ENCODE data around the gene ARHGAP28. TPM values are rescaled to one million over a fixed set of nuclear protein-coding genes. Genes with fewer than 3 reads are reported as not detected.
"Not testable (repeated sequence)": the region's sequence is repeated elsewhere in the genome, so short reads cannot be mapped to it uniquely, and the experiment has no call there.

Gene ARHGAP28
- total RNA-seq, 2 experiments from 2014 or later, result not detected

DNA sequence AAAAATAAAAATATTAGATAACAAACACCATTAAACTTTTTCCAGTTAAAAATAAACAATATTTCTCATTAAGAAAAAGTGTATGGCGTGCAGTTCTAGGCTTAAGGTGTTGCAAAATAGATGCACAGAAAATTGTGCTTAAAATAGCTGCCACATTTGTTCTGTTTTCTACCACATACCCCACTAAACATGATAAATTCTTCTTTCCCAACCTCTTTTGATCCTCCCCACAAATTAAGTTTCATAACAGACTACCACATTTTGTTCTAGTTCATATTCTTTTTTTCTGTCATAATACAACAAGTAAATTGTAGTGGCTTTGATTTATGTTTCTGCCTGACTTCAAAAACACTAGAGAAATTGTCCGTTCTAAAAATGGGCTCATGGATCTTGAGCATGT, 64.5 kb downstream of the ARHGAP28 start:
- POLR2A ChIA-PET, result no interaction called here
- Mint-ChIP-seq H3K4me1 (no peaks in the 10 kb centered on the region), H3K36me3 (no peaks in the 10 kb centered on the region), H3K27me3 (no peaks in the 10 kb centered on the region), H3K4me3 (no peak overlapping the region), H3K9me3 (peaks cover 1% of the 10 kb centered on the region), H3K27ac (no peak overlapping the region)
- no peak for DNase-seq
- ATAC-seq (ENCODE audit: low read depth), result no peak

- Mint-ChIP-seq H3K27me3 (no peaks in the 10 kb centered on the region), H3K27ac (no peak overlapping the region), H3K4me3 (no peak overlapping the region), H3K9me3 (peaks cover 7% of the 10 kb centered on the region), H3K4me1 (no peaks in the 10 kb centered on the region), H3K36me3 (no peaks in the 10 kb centered on the region)
- DNase-seq (no peak), ATAC-seq (ENCODE audit: low read depth) (no peak)
- POLR2A ChIA-PET, result no interaction called here
Measured at GRCh38 chr18:6795307-6795706, 65.8 kb downstream of the ARHGAP28 start.

- peaks cover 8% of the 10 kb centered on the region for H3K9me3 Mint-ChIP-seq
- no peak overlapping the region for H3K4me3 Mint-ChIP-seq
- DNase-seq (no peak), ATAC-seq (ENCODE audit: low read depth) (no peak)
- H3K27ac Mint-ChIP-seq, result no peak overlapping the region
- POLR2A ChIA-PET, result no interaction called here
- no peaks in the 10 kb centered on the region for H3K4me1 Mint-ChIP-seq
- H3K36me3 Mint-ChIP-seq, result no peaks in the 10 kb centered on the region
- no peaks in the 10 kb centered on the region for H3K27me3 Mint-ChIP-seq
Measured at GRCh38 chr18:6796511-6796910, 67.0 kb downstream of the ARHGAP28 start.

GRCh38 chr18:6797171-6797570, 67.7 kb downstream of the ARHGAP28 start:
- Mint-ChIP-seq H3K9me3 (peaks cover 8% of the 10 kb centered on the region), H3K4me3 (no peak overlapping the region), H3K27ac (no peak overlapping the region), H3K27me3 (no peaks in the 10 kb centered on the region), H3K4me1 (no peaks in the 10 kb centered on the region), H3K36me3 (no peaks in the 10 kb centered on the region)
- ATAC-seq (ENCODE audit: low read depth), result no peak
- no peak for DNase-seq
- POLR2A ChIA-PET, result no interaction called here

DNA sequence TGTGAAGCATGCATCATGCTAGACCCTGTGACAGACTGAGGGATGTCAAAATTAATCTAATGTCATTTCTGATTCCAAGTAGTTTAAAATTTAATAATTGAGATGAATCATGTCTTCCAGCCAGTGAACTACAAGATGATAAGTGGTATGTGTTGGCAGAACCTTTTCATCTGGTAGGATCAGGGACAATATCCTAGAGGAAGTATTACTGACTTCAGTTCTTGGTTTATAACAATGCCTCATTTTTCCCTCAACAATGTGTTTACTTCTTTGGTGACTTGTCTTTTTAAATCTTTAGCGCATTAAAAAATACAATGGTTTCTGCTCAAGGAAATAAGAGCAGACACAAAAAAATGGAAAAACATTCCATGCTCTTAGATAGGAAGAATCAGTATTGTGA, 69.4 kb downstream of the ARHGAP28 start:
- no peak overlapping the region for H3K27ac Mint-ChIP-seq
- DNase-seq, result no peak
- POLR2A ChIA-PET, result no interaction called here

DNA sequence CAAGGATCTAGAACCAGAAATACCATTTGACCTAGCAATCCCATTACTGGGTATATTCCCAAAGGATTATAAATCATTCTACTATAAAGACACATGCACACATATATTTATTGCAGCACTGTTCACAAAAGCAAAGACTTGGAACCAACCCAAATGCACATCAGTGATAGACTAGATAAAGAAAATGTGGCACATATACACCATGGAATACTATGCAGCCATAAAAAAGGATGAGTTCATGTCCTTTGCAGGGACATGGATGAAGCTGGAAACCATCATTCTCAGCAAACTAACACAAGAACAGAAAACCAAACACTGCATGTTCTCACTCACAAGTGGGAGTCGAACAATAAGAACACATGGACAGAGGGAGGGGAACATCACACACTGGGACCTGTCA, 70.8 kb downstream of the ARHGAP28 start:
- H3K4me1 Mint-ChIP-seq; H3K27me3 Mint-ChIP-seq; H3K27ac Mint-ChIP-seq; POLR2A ChIA-PET; H3K4me3 Mint-ChIP-seq; DNase-seq; ATAC-seq (ENCODE audit: low read depth); H3K9me3 Mint-ChIP-seq; H3K36me3 Mint-ChIP-seq: not testable (repeated sequence)

More for the DNA sequence above, 69.4 kb downstream of the ARHGAP28 start:
- ATAC-seq (ENCODE audit: low read depth), result no peak
- no peak overlapping the region for H3K4me3 Mint-ChIP-seq
- H3K4me1 Mint-ChIP-seq, result no peaks in the 10 kb centered on the region
- H3K36me3 Mint-ChIP-seq, result no peaks in the 10 kb centered on the region
- peaks cover 9% of the 10 kb centered on the region for H3K9me3 Mint-ChIP-seq
- no peaks in the 10 kb centered on the region for H3K27me3 Mint-ChIP-seq

DNA sequence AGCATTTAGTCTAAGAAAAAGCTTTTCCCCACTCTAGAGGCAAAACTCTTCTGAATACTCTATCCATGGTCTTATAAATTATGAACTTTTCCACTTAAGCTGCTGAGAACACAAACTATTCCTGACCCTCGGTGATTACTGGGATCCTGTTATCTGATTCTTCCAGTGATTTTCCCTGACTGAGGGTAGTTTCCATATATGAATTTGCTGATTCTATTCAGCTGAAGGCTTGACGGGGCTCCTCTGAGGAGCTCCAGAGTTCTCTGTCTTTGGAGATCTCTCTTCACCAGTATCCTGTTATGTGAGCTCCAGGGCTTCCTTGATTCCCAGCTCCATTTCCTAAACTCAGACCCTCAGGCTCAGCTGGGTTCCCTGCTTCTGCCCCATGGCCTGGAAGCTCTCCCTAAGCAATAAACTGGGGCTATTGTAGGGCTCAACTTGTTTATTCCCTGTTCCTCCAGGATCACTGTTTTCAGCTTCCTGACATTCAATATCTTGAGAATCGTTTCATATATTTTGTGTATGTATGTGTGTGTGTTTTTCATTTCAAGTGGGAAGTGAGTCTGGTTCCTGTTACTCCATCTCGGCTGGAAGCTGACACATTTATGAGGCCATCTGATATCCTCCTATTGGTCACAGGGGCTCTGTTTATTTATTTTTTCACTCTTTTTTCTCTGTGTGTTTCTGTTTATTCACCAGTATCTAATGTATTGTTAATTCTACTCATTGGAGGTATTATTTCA, 78.2 kb downstream of the ARHGAP28 start:
- no peak for DNase-seq
- Mint-ChIP-seq H3K4me1 (no peaks in the 10 kb centered on the region), H3K36me3 (no peaks in the 10 kb centered on the region), H3K9me3 (peaks cover 2% of the 10 kb centered on the region), H3K4me3 (no peak overlapping the region), H3K27me3 (no peaks in the 10 kb centered on the region), H3K27ac (no peak overlapping the region)
- POLR2A ChIA-PET, result no interaction called here
- no peak for ATAC-seq (ENCODE audit: low read depth)

- Mint-ChIP-seq H3K9me3 (peaks cover 3% of the 10 kb centered on the region), H3K27ac (no peak overlapping the region), H3K4me1 (no peaks in the 10 kb centered on the region), H3K4me3 (no peak overlapping the region), H3K36me3 (no peaks in the 10 kb centered on the region), H3K27me3 (no peaks in the 10 kb centered on the region)
- POLR2A ChIA-PET, result no interaction called here
- ATAC-seq (ENCODE audit: low read depth) (no peak), DNase-seq (no peak)
Measured at GRCh38 chr18:6810191-6810590, 80.7 kb downstream of the ARHGAP28 start.

DNA sequence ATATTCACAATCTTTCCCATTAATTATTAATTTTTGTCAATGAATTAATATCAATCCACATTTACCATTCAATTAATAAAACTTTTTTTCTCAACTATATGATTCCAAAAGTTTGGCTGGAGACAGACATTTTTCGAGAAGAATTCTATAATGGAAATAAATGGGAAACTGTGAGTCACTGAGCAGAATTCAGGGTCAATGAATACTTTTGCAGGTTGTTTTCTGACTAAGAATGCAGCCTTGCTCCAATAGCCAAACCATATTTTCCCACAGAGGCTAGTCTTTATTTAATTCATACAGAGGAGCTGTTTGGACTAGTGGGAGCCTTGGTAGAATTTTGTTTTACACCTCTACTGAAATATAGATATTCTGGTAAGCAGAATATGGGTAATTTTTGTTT, 82.3 kb downstream of the ARHGAP28 start:
- Mint-ChIP-seq H3K36me3 (no peaks in the 10 kb centered on the region), H3K9me3 (peaks cover 3% of the 10 kb centered on the region), H3K27ac (no peak overlapping the region), H3K27me3 (no peaks in the 10 kb centered on the region), H3K4me1 (no peaks in the 10 kb centered on the region), H3K4me3 (no peak overlapping the region)
- POLR2A ChIA-PET, result no interaction called here
- DNase-seq (no peak), ATAC-seq (ENCODE audit: low read depth) (no peak)

- H3K27ac Mint-ChIP-seq, result no peak overlapping the region
- H3K9me3 Mint-ChIP-seq, result peaks cover 2% of the 10 kb centered on the region
- no peaks in the 10 kb centered on the region for H3K4me1 Mint-ChIP-seq
- no peaks in the 10 kb centered on the region for H3K27me3 Mint-ChIP-seq
- H3K36me3 Mint-ChIP-seq, result no peaks in the 10 kb centered on the region
- POLR2A ChIA-PET, result no interaction called here
- H3K4me3 Mint-ChIP-seq, result no peak overlapping the region
- ATAC-seq (ENCODE audit: low read depth) (no peak), DNase-seq (no peak)
Measured at GRCh38 chr18:6814882-6815425, 85.4 kb downstream of the ARHGAP28 start.

DNA sequence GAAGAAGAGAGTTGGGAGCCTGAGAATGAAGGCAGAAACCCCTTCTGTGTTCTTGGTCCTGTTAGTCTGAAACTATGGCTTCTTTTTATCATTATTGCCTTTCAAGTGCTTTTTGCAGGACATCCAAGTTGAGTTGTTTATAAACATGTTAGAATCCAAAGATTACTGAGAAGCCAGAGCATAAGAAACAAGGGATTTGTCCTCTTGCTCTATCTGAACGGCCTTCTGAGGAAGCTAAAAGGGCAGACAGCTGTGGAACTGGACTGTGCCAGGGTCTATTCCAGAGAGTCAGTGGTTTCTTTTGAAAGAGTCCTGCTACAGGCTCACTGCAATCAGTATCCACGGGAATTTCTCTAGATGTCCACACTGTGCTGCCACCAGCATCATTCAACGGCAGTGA, 86.6 kb downstream of the ARHGAP28 start:
- no peak overlapping the region for H3K27ac Mint-ChIP-seq
- H3K27me3 Mint-ChIP-seq, result no peaks in the 10 kb centered on the region
- no peak overlapping the region for H3K4me3 Mint-ChIP-seq
- ATAC-seq (ENCODE audit: low read depth) (no peak), DNase-seq (no peak)
- H3K36me3 Mint-ChIP-seq, result no peaks in the 10 kb centered on the region
- peaks cover 2% of the 10 kb centered on the region for H3K9me3 Mint-ChIP-seq
- H3K4me1 Mint-ChIP-seq, result no peaks in the 10 kb centered on the region
- POLR2A ChIA-PET, result no interaction called here

DNA sequence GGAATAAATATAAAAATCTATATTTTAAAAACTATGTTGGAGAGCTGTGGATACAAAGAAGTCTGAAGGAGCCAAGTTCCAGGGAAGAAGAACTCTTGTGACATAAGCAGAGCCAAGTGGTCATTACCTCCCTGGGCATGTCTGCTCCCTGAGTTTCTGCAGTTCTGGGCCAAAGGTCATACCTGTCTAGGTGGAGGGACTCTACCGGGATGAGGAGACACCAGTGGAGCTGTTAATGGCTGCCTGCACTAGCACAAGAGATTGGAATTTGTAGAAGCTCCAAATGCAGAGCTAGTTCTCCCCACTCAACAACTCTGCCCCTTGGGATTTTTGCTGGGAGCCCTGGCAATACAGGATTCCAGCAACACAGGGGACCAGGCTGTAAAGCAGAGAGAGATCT, 89.8 kb downstream of the ARHGAP28 start:
- no peak overlapping the region for H3K4me3 Mint-ChIP-seq
- DNase-seq, result no peak

GRCh38 chr18:6820314-6820713, 90.8 kb downstream of the ARHGAP28 start:
- Mint-ChIP-seq H3K27ac (no peak overlapping the region), H3K36me3 (no peaks in the 10 kb centered on the region), H3K9me3 (no peaks in the 10 kb centered on the region), H3K27me3 (no peaks in the 10 kb centered on the region), H3K4me1 (no peaks in the 10 kb centered on the region), H3K4me3 (no peak overlapping the region)
- DNase-seq (no peak), ATAC-seq (ENCODE audit: low read depth) (no peak)
- POLR2A ChIA-PET, result no interaction called here

More for the DNA sequence above, 89.8 kb downstream of the ARHGAP28 start:
- Mint-ChIP-seq H3K36me3 (no peaks in the 10 kb centered on the region), H3K27me3 (no peaks in the 10 kb centered on the region), H3K4me1 (no peaks in the 10 kb centered on the region), H3K27ac (no peak overlapping the region), H3K9me3 (peaks cover under 1% of the 10 kb centered on the region)
- no peak for ATAC-seq (ENCODE audit: low read depth)
- POLR2A ChIA-PET, result no interaction called here

DNA sequence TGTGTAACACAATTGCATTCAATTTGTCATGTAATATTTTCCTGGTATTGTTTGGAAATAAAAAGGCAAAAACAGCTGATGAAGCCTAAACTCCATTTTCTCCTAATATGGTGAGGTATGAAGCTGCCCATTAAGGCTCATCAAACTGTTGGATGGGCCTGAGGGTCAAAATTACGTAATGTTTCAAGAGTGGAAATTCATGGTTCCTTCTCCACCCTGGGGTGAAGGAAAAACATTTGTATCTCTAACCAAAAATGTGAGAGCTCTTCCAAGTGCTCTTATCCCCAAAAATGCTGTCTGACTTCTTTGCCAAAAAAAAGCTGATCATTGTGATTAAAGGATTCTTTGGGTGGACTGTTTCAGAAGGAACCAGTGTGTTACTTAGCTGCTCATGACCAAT, 91.8 kb downstream of the ARHGAP28 start:
- Mint-ChIP-seq H3K4me1 (no peaks in the 10 kb centered on the region), H3K27ac (no peak overlapping the region), H3K27me3 (no peaks in the 10 kb centered on the region), H3K9me3 (no peaks in the 10 kb centered on the region), H3K36me3 (no peaks in the 10 kb centered on the region), H3K4me3 (no peak overlapping the region)
- POLR2A ChIA-PET, result no interaction called here
- DNase-seq (no peak), ATAC-seq (ENCODE audit: low read depth) (no peak)
